GM12872 (cell line): ENCODE measurements around the gene TRIM42.

Source experiments
- CTCF ChIP-seq: IDR thresholded peaks from 3 replicates; pipeline ENCODE4 v1.5.1; 2011; ENCODE audit warnings: low read depth, mild to moderate bottlenecking, low read length, moderate library complexity; ENCODE audit not compliant: insufficient read depth

Gene TRIM42

GRCh38 chr3:140709751-140710150 lies 31.9 kb downstream of the TRIM42 start:
- no peak for TF ChIP-seq CTCF

- no peak for TF ChIP-seq CTCF
These were observed 33.0 kb downstream of the TRIM42 start for GRCh38 chr3:140710711-140711389.

DNA sequence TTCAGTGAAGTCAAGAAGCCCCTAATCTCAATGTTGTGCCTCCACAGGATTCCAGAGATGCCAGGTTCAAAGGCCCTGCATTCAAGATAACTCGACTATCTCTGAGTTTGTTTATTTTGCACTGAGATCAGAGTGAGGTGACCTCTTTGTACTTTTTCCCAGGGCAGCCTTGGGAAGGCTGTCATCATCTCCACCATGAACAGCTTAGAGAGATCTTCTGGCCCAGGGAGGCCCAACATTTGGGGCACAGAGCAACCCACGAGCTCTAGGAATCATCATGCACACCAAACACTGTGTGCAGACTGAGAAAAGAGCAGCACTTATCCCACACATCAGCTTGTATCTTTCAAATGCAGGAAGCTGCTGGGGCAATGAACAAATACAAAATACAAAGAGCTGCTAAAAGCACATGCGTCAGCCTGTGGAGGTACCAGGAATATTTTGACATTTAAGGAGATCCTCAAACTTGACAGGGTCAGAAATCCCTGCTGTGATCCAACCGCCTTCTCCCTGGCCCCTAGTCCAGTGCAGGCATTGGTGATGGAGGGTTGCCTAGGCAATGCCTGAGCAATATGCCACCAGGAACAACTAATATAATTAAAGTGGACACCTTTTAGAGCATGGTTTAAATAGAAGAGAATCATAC lies 33.6 kb downstream of the TRIM42 start:
- no peak for TF ChIP-seq CTCF

DNA sequence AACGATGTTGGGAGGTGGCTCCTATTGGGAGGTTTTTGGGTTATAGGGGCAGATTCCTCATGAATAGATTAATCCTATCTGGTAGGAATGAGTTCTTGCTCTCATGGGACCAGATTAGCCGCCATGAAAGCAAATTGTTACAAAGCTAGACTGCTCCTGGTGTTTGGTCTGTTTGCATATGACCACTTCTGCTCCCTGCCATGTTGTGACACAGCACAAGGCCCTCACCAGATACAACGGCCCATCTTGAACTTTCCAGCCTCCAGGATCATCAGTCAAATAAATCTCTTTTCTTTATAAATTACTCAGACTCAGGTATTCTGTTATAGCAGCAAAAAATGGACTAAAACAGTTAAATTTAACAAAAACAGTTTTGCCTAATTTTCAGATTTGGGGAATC lies 34.4 kb downstream of the TRIM42 start:
- no peak for TF ChIP-seq CTCF

GRCh38 chr3:140715035-140715434 lies 37.2 kb downstream of the TRIM42 start:
- TF ChIP-seq CTCF: no peak

GRCh38 chr3:140717921-140718320 lies 40.1 kb downstream of the TRIM42 start:
- no peak for TF ChIP-seq CTCF

DNA sequence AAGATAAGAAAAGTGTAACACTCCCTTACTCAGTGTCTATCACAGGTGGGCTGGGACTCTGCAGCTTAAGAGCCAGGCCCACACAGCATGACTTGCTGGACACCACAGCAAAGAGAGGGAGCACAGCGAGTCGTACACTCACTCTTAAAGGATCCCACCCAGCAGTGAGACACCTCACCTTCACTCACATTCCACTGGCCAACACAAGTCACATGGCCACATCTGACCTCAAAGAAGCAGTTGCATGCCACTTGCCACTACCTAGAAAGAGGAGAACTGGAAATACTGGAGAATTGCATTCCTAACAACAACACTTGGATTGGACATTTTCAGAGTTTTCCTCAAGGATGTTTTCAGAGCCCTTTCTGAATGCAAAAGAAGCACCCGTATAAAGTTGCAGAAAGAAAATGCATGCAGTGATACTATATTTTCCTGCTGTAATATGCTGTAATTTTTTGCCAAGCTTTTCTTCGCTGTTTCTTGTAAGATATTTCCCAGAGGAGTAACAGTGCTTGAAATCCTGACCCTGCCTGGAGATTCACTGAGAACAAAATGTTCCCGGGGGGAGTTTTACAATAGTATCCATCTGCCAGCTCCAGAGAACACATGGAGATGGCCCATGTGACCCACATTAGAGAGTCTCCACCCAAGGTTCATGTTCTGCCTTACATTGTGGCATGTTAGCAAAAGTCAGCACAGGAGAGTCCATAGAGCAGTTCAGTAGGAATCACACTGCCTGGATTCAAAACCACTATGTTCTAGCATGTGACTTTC lies 42.2 kb downstream of the TRIM42 start:
- TF ChIP-seq CTCF: no peak
